Measurements from ENCODE around the gene NECTIN1. TPM values are rescaled to one million over a fixed set of nuclear protein-coding genes. Genes with fewer than 3 reads are reported as not detected.
A peak's percentile ranks its signal among the peaks of the same experiment; 100 is the strongest.

NECTIN1 gene
- total RNA-seq, 2 donors from 2014 or later, result 29.3 to 45.3 TPM

- H3K9me3 ChIP-seq (ENCODE audit: control insufficient read depth, low read length), result no peaks in the 10 kb centered on the region
- no peaks in the 10 kb centered on the region for H3K36me3 ChIP-seq (ENCODE audit: control insufficient read depth, insufficient read depth, low read length)
- no peaks in the 10 kb centered on the region for H3K36me3 Mint-ChIP-seq (ENCODE audit: low read depth)
- no peak overlapping the region for H3K4me3 Mint-ChIP-seq
- peak overlapping the region; percentile 60 for H3K27ac Mint-ChIP-seq
- no peak overlapping the region for H3K27ac ChIP-seq (ENCODE audit: low read depth, low read length)
- H3K4me1 ChIP-seq (ENCODE audit: control insufficient read depth, insufficient read depth, low read length), result peaks cover 30% of the 10 kb centered on the region
- H3K4me3 ChIP-seq (ENCODE audit: low read length), result no peak overlapping the region
- DNase-seq, result no peak
- no peak overlapping the region for H3K9ac ChIP-seq (ENCODE audit: extremely low read depth, low read length, poor library complexity, severe bottlenecking)
- no peaks in the 10 kb centered on the region for H3K27me3 ChIP-seq (ENCODE audit: control insufficient read depth, insufficient read depth, low read length, poor library complexity, severe bottlenecking)
- H3K27me3 Mint-ChIP-seq (ENCODE audit: insufficient read depth), result peaks cover 9% of the 10 kb centered on the region
- TF ChIP-seq CTCF (conservative IDR thresholded peaks at IDR 0.05), result no peak
- H3K9me3 Mint-ChIP-seq, result no peaks in the 10 kb centered on the region
- H3K4me1 Mint-ChIP-seq, result peaks cover 57% of the 10 kb centered on the region
Measured at GRCh38 chr11:119615882-119616196, 113.2 kb downstream of the NECTIN1 start.

GRCh38 chr11:119615003-119615881, 113.8 kb downstream of the NECTIN1 start:
- Mint-ChIP-seq H3K9me3 (no peaks in the 10 kb centered on the region), H3K4me1 (peaks cover 57% of the 10 kb centered on the region), H3K27me3 (ENCODE audit: insufficient read depth) (peaks cover 9% of the 10 kb centered on the region), H3K4me3 (no peak overlapping the region), H3K27ac (peak overlapping the region; percentile 60), H3K36me3 (ENCODE audit: low read depth) (no peaks in the 10 kb centered on the region)
- Histone ChIP-seq H3K27ac (ENCODE audit: low read depth, low read length) (no peak overlapping the region), H3K36me3 (ENCODE audit: control insufficient read depth, insufficient read depth, low read length) (no peaks in the 10 kb centered on the region), H3K4me1 (ENCODE audit: control insufficient read depth, insufficient read depth, low read length) (peaks cover 30% of the 10 kb centered on the region), H3K9me3 (ENCODE audit: control insufficient read depth, low read length) (no peaks in the 10 kb centered on the region), H3K4me3 (ENCODE audit: low read length) (no peak overlapping the region), H3K27me3 (ENCODE audit: control insufficient read depth, insufficient read depth, low read length, poor library complexity, severe bottlenecking) (no peaks in the 10 kb centered on the region), H3K9ac (ENCODE audit: extremely low read depth, low read length, poor library complexity, severe bottlenecking) (no peak overlapping the region)
- 90 to 91% methylated on average over 7 to 9 of the region's 9 CpGs for WGBS, 2 experiments (ENCODE audit: insufficient coverage in 1 of 2, insufficient read length in 1 of 2)
- TF ChIP-seq CTCF (conservative IDR thresholded peaks at IDR 0.05), result no peak
- no peak for DNase-seq

- 89 to 98% methylated on average over 4 to 6 of the region's 6 CpGs for WGBS, 2 experiments (ENCODE audit: insufficient coverage in 1 of 2, insufficient read length in 1 of 2)
- Histone ChIP-seq H3K27me3 (ENCODE audit: control insufficient read depth, insufficient read depth, low read length, poor library complexity, severe bottlenecking) (no peaks in the 10 kb centered on the region), H3K4me3 (ENCODE audit: low read length) (no peak overlapping the region), H3K36me3 (ENCODE audit: control insufficient read depth, insufficient read depth, low read length) (no peaks in the 10 kb centered on the region), H3K27ac (ENCODE audit: low read depth, low read length) (no peak overlapping the region), H3K9me3 (ENCODE audit: control insufficient read depth, low read length) (no peaks in the 10 kb centered on the region), H3K4me1 (ENCODE audit: control insufficient read depth, insufficient read depth, low read length) (peaks cover 30% of the 10 kb centered on the region), H3K9ac (ENCODE audit: extremely low read depth, low read length, poor library complexity, severe bottlenecking) (no peak overlapping the region)
- Mint-ChIP-seq H3K4me3 (no peak overlapping the region), H3K4me1 (peaks cover 57% of the 10 kb centered on the region), H3K27me3 (ENCODE audit: insufficient read depth) (peaks cover 9% of the 10 kb centered on the region), H3K27ac (no peak overlapping the region), H3K9me3 (no peaks in the 10 kb centered on the region), H3K36me3 (ENCODE audit: low read depth) (no peaks in the 10 kb centered on the region)
- no peak for TF ChIP-seq CTCF (conservative IDR thresholded peaks at IDR 0.05)
- no peak for DNase-seq
Measured at GRCh38 chr11:119614222-119615002, 114.6 kb downstream of the NECTIN1 start.

Measured in endodermal cell (in vitro differentiated cells).